OCI-LY7 (cell line): ENCODE measurements around the gene SIK3. TPM values are rescaled to one million over a fixed set of nuclear protein-coding genes. Genes with fewer than 3 reads are reported as not detected.
A peak's percentile ranks its signal among the peaks of the same experiment; 100 is the strongest.

Experiments used
- BruUV-seq: library from RNA; stranded (reverse); fragments of 400-500 nt; replicated peaks from 2 replicates; lab custom pipeline; 2021; lab: Mats Ljungman, UMichigan
- CTCF ChIA-PET: fragments of 300-600 bp; sonication (Branson Sonifier 250); formaldehyde crosslinking; loops from one replicate; lab custom pipeline; 2022; ENCODE audit warnings: antibody characterized with exemption; ENCODE audit not compliant: unreplicated experiment; lab: Charles Lee
- POLR2A ChIA-PET: fragments of 300-600 bp; sonication (Branson Sonifier 250); formaldehyde crosslinking; loops from one replicate; lab custom pipeline; 2022; ENCODE audit warnings: antibody characterized with exemption; lab: Charles Lee
- DNase-seq: peaks from one replicate; pipeline ENCODE4 v3.0.0-alpha.2; 2015; ENCODE audit warnings: low spot score
- H2AFZ ChIP-seq: fragments of 200-600 bp; sonication (generic), shearing (Covaris generic); 2 replicates; pipeline ENCODE4 v1.6.1; 2014; ENCODE audit warnings: mild to moderate bottlenecking, antibody characterized with exemption, low read length, moderate library complexity
- H3K27ac ChIP-seq: fragments of 200-600 bp; sonication (generic); 2 replicates; pipeline ENCODE4 v1.5.1; 2014; ENCODE audit warnings: mixed run types, low read depth, mild to moderate bottlenecking, moderate library complexity, low read length, inconsistent platforms; ENCODE audit not compliant: poor library complexity, severe bottlenecking
- H3K36me3 ChIP-seq: fragments of 200-600 bp; sonication (generic); 2 replicates; pipeline ENCODE4 v1.6.1; 2014; ENCODE audit warnings: mild to moderate bottlenecking, antibody characterized with exemption, low read length, moderate library complexity, mixed read lengths; ENCODE audit not compliant: insufficient read depth
- H3K4me1 ChIP-seq: fragments of 200-600 bp; sonication (generic); 2 replicates; pipeline ENCODE4 v1.5.1; 2014; ENCODE audit warnings: mild to moderate bottlenecking, low read length; ENCODE audit not compliant: insufficient read depth, poor library complexity, severe bottlenecking
- H3K4me2 ChIP-seq: fragments of 200-600 bp; sonication (generic); 2 replicates; pipeline ENCODE4 v1.6.1; 2014; ENCODE audit warnings: mild to moderate bottlenecking, low read length
- H3K4me3 ChIP-seq: fragments of 200-600 bp; sonication (generic); 2 replicates; pipeline ENCODE4 v1.5.1; 2014; ENCODE audit warnings: mild to moderate bottlenecking, low read depth, low read length; ENCODE audit not compliant: poor library complexity, severe bottlenecking
- H3K79me2 ChIP-seq: fragments of 200-600 bp; sonication (generic); 2 replicates; pipeline ENCODE4 v1.6.1; 2016; ENCODE audit warnings: low read depth, mild to moderate bottlenecking, low read length, moderate library complexity, mixed read lengths; ENCODE audit not compliant: insufficient read depth
- H3K9me2 ChIP-seq: fragments of 200-600 bp; sonication (generic); 2 replicates; pipeline ENCODE4 v1.6.1; 2016; ENCODE audit warnings: mild to moderate bottlenecking, low read length, mixed read lengths; ENCODE audit not compliant: insufficient read depth
- H3K9me3 ChIP-seq: fragments of 200-600 bp; sonication (generic); 2 replicates; pipeline ENCODE4 v1.6.1; 2014; ENCODE audit warnings: mild to moderate bottlenecking, mixed run types, low read length, mixed read lengths
- H4K20me1 ChIP-seq: fragments of 200-600 bp; sonication (generic); 2 replicates; pipeline ENCODE4 v1.6.1; 2014; ENCODE audit warnings: mild to moderate bottlenecking, antibody characterized with exemption, low read length, moderate library complexity, mixed read lengths; ENCODE audit not compliant: insufficient read depth
- CTCF ChIP-seq: fragments of 200-600 bp; sonication (generic); conservative IDR thresholded peaks from 2 replicates; pipeline ENCODE4 v1.5.1; 2014; ENCODE audit warnings: mild to moderate bottlenecking, antibody characterized with exemption, low read length, moderate library complexity, mixed read lengths
- EZH2phosphoT487 ChIP-seq: fragments of 200-600 bp; sonication (generic); IDR thresholded peaks from 2 replicates; pipeline ENCODE4 v1.6.1; 2018; ENCODE audit warnings: low read depth, borderline replicate concordance, mild to moderate bottlenecking, mixed run types, antibody characterized with exemption, low read length, moderate library complexity, mixed read lengths
- intact Hi-C: fragments of 100-400 bp; cut with micrococcal nuclease; formaldehyde crosslinking; loops from one replicate; pipeline ENCODE4 v1.10.0; 2022; ENCODE audit not compliant: unreplicated experiment
- total RNA-seq, 2 experiments: library from RNA; depleted of rRNA in 1 of 2; stranded (reverse); fragments of >200 nt in 1 of 2; shearing (Covaris generic) in 1 of 2; gene quantifications; 2 replicates each; pipeline ENCODE4 v1.2.3, GENCODE V29; 2014 to 2022

SIK3 gene
- total RNA-seq, 2 experiments from 2014 or later, result 29.3 to 72.9 TPM

- CTCF ChIA-PET, result interaction anchor here (0.8 kb wide), 1 partner anchor 108 kb away, joined by 3 read pairs; no protein-coding TSS in a partner anchor
- Histone ChIP-seq H3K4me1 (peaks cover 5% of the 10 kb centered on the region), H4K20me1 (no peaks in the 10 kb centered on the region), H3K4me3 (no peak overlapping the region), H3K9me2 (no peaks in the 10 kb centered on the region), H3K4me2 (no peak overlapping the region), H3K36me3 (peaks cover 26% of the 10 kb centered on the region), H3K9me3 (no peaks in the 10 kb centered on the region), H3K27ac (no peak overlapping the region), H2AFZ (no peak overlapping the region), H3K79me2 (no peaks in the 10 kb centered on the region)
- TF ChIP-seq CTCF, result no peak
- no peak for TF ChIP-seq EZH2phosphoT487
- DNase-seq, result no peak
- no TSS peak for BruUV-seq
- POLR2A ChIA-PET, result no interaction called here
- intact Hi-C loops, result no loop called here
Measured at GRCh38 chr11:116840746-116841296, 257.4 kb downstream of the SIK3 start.

GRCh38 chr11:116840224-116840745 is 257.9 kb downstream of the SIK3 start:
- BruUV-seq, result no TSS peak
- Histone ChIP-seq H3K27ac (no peak overlapping the region), H4K20me1 (no peaks in the 10 kb centered on the region), H3K4me3 (no peak overlapping the region), H3K79me2 (no peaks in the 10 kb centered on the region), H3K4me1 (peaks cover 11% of the 10 kb centered on the region), H3K9me2 (no peaks in the 10 kb centered on the region), H3K4me2 (no peak overlapping the region), H3K9me3 (no peaks in the 10 kb centered on the region), H3K36me3 (peaks cover 21% of the 10 kb centered on the region), H2AFZ (no peak overlapping the region)
- CTCF ChIA-PET, result no interaction called here
- DNase-seq, result peak; percentile 25
- TF ChIP-seq EZH2phosphoT487 (no peak), CTCF (peak; percentile 61; the same call in 1 of the 2 replicates)
- POLR2A ChIA-PET, result interaction anchor here (0.6 to 1.6 kb wide), 2 partner anchors 47 to 70 kb away, joined by 3 to 4 read pairs; no protein-coding TSS in a partner anchor
- intact Hi-C loops, result no loop called here
